ENCODE results near the gene ZNF687.
A peak's percentile ranks its signal among the peaks of the same experiment; 100 is the strongest.

The ZNF687 gene, protein sequence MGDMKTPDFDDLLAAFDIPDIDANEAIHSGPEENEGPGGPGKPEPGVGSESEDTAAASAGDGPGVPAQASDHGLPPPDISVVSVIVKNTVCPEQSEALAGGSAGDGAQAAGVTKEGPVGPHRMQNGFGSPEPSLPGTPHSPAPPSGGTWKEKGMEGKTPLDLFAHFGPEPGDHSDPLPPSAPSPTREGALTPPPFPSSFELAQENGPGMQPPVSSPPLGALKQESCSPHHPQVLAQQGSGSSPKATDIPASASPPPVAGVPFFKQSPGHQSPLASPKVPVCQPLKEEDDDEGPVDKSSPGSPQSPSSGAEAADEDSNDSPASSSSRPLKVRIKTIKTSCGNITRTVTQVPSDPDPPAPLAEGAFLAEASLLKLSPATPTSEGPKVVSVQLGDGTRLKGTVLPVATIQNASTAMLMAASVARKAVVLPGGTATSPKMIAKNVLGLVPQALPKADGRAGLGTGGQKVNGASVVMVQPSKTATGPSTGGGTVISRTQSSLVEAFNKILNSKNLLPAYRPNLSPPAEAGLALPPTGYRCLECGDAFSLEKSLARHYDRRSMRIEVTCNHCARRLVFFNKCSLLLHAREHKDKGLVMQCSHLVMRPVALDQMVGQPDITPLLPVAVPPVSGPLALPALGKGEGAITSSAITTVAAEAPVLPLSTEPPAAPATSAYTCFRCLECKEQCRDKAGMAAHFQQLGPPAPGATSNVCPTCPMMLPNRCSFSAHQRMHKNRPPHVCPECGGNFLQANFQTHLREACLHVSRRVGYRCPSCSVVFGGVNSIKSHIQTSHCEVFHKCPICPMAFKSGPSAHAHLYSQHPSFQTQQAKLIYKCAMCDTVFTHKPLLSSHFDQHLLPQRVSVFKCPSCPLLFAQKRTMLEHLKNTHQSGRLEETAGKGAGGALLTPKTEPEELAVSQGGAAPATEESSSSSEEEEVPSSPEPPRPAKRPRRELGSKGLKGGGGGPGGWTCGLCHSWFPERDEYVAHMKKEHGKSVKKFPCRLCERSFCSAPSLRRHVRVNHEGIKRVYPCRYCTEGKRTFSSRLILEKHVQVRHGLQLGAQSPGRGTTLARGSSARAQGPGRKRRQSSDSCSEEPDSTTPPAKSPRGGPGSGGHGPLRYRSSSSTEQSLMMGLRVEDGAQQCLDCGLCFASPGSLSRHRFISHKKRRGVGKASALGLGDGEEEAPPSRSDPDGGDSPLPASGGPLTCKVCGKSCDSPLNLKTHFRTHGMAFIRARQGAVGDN

DNA sequence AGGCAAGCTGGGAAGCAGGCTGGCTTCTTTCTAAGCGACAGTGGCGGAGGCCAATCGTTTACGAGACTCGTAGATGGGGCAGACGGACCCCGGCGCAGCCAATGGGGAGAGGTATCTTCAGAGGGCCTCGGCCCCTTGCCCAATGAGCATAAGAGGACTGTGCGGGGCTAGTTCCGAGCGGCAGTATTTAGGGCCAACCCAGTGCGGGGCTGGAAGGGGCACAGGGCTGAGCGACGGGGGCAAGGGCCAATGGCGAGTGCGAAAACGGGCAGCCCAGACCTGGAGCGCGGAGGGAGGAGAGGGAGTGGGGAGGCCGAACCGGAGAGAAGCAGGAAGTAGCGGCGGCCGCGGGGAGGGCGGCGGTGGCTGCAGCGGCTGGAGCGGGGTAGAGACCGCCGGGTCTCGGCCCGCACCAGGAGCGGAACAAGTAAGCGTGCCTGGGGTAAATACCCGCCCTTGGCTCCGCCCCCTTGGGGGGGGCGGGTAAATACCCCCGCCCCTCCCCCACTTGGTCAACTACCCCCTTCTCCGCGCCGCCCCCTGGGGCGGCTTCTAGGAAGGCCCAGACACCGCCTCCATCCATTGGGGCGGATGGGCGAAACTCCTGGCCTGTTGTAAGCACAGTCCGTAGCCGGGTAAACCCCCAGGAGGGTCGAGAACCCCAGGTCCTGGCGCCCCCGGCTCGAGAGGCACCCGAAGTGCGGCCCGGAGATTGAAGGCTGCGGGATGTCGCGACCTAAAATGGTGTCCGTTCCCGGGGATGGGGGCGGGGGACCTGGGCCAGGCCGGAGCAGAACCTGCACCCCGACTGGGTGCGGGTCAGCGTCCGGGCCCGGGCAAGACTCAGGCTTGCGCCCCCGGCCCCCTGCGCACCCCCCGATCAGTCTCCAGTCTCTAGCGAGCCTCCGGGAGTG is at the start of gene ZNF687:
Gene ZNF687, plus strand, starts transcription at position 331 of the 914 bp plus-strand sequence. CDS start 3,993 bp downstream, outside the sequence.
- H3K4me3 ChIP-seq (ENCODE audit: low read depth, low read length), result peak within 1 kb of the TSS; percentile 67
- DNase-seq, result peak; percentile 100
- H3K27me3 ChIP-seq (ENCODE audit: insufficient read depth, low read depth, severe bottlenecking), result no peaks in the 10 kb centered on the region
- H3K27ac ChIP-seq, result peak within 1 kb of the TSS; percentile 100
- TF ChIP-seq CTCF (IDR thresholded peaks at IDR 0.05; ENCODE audit: low read depth, low read length), result no peak
- peaks cover 49% of the 10 kb centered on the region for H3K36me3 ChIP-seq
- no peaks in the 10 kb centered on the region for H3K9me3 ChIP-seq (ENCODE audit: severe bottlenecking)

- H3K36me3 ChIP-seq, result peaks cover 100% of the 10 kb centered on the region
- H3K9me3 ChIP-seq (ENCODE audit: severe bottlenecking), result no peaks in the 10 kb centered on the region
- no peak for DNase-seq
- H3K27me3 ChIP-seq (ENCODE audit: insufficient read depth, low read depth, severe bottlenecking), result no peaks in the 10 kb centered on the region
- TF ChIP-seq CTCF (IDR thresholded peaks at IDR 0.05; ENCODE audit: low read depth, low read length), result no peak
- no peak overlapping the region for H3K4me3 ChIP-seq (ENCODE audit: low read depth, low read length)
- no peak overlapping the region for H3K27ac ChIP-seq
Measured at GRCh38 chr1:151235235-151235634, 46.9 kb upstream of the ZNF687 start.

DNA sequence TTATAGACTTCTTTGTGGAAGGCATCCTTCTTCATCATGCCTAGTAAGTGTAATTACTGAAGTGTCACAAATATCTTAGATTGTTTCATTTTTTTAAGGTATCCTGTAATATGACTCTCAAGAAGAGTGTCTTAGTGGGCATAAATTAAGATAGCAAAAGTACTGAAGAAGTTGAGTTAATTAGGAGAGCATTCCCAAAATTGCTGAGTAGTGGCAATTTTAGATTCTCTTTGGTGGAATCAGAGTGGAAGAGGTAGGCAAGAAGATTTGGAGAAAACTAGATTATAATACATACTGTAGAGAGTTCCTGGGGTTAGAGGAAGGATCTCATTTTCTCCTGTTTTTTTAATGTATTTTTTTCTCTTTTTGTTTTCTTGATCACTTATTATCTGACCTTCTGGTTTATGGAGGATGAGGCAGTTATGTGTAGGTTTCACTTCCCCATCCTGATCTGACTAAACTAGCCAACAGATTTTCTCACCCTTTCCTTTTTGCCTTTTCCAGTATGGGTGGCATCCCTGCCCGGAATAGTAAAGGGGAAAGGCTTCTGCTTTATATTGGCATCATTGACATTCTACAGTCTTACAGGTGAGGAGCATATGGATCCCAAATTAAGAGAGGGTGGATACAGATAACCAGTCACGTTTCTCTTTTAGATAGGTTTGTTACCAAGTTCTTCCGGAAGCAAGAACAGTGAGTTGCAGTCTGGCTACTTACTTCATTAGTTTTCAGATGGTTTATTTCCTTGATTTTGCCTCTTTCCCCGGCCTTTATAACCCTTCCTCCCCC is 44.2 kb upstream of the ZNF687 start:
- no peak for DNase-seq
- H3K27ac ChIP-seq, result no peak overlapping the region
- H3K27me3 ChIP-seq (ENCODE audit: insufficient read depth, low read depth, severe bottlenecking), result no peaks in the 10 kb centered on the region
- H3K4me3 ChIP-seq (ENCODE audit: low read depth, low read length), result no peak overlapping the region
- H3K36me3 ChIP-seq, result peaks cover 100% of the 10 kb centered on the region
- no peaks in the 10 kb centered on the region for H3K9me3 ChIP-seq (ENCODE audit: severe bottlenecking)
- TF ChIP-seq CTCF (IDR thresholded peaks at IDR 0.05; ENCODE audit: low read depth, low read length), result no peak

- no peaks in the 10 kb centered on the region for H3K27me3 ChIP-seq (ENCODE audit: insufficient read depth, low read depth, severe bottlenecking)
- peaks cover 100% of the 10 kb centered on the region for H3K36me3 ChIP-seq
- H3K27ac ChIP-seq, result no peak overlapping the region
- no peak for DNase-seq
- no peak for TF ChIP-seq CTCF (IDR thresholded peaks at IDR 0.05; ENCODE audit: low read depth, low read length)
- H3K9me3 ChIP-seq (ENCODE audit: severe bottlenecking), result no peaks in the 10 kb centered on the region
- no peak overlapping the region for H3K4me3 ChIP-seq (ENCODE audit: low read depth, low read length)
Measured at GRCh38 chr1:151238467-151238739, 43.7 kb upstream of the ZNF687 start.
